SK-N-SH (cell line): ENCODE data around the gene EIF4E2. TPM values are rescaled to one million over a fixed set of nuclear protein-coding genes. Genes with fewer than 3 reads are reported as not detected.

Source experiments
- CTCF ChIA-PET: fragments of 300-600, 350-600 bp; formaldehyde crosslinking; extraction: SDS; loops from one replicate; lab custom pipeline; 2021; lab: Yijun Ruan, JAX
- POLR2A ChIA-PET: fragments of 350-600 bp; sonication (Branson Sonifier 250); formaldehyde crosslinking; extraction: SDS; loops from one replicate; lab custom pipeline; 2020; ENCODE audit warnings: antibody characterized with exemption, inconsistent platforms; lab: Yijun Ruan, JAX
- DNase-seq: peaks from one replicate; pipeline ENCODE4 v3.0.0; 2012
- H2AFZ ChIP-seq: fragments of 200-600 bp; sonication (generic); 2 replicates; pipeline ENCODE4 v1.8.1; 2016; ENCODE audit warnings: antibody characterized with exemption, mild to moderate bottlenecking, low read depth
- H3F3A ChIP-seq: fragments of 200-600 bp; sonication (generic); replicated peaks from 2 replicates; pipeline ENCODE3; 2016; ENCODE audit warnings: antibody characterized with exemption, mild to moderate bottlenecking; ENCODE audit not compliant: insufficient read depth
- H3K27ac ChIP-seq, 2 experiments: fragments of 200-500 bp in 1 of 2; fragments of 200-600 bp in 1 of 2; sonication (Bioruptor generic) in 1 of 2; sonication (generic), shearing (Covaris generic) in 1 of 2; 2 replicates each; pipeline versions ENCODE4 v1.5.1 to v1.6.1; 2014 to 2016; ENCODE audit warnings: low read depth in 2 of 2, inconsistent platforms in 1 of 2, low read length in 1 of 2, mild to moderate bottlenecking in 1 of 2, mixed read lengths in 1 of 2
- H3K27me3 ChIP-seq: fragments of 200-600 bp; sonication (generic), shearing (Covaris generic); 2 replicates; pipeline ENCODE4 v1.6.1; 2016; ENCODE audit warnings: mixed run types; ENCODE audit not compliant: insufficient read depth
- H3K36me3 ChIP-seq, 2 experiments: fragments of 200-500 bp in 1 of 2; fragments of 200-600 bp in 1 of 2; sonication (Bioruptor generic) in 1 of 2; sonication (generic) in 1 of 2; replicated peaks in 1 of 2; 2 replicates each; pipeline versions ENCODE3 to v1.5.1; 2014 to 2016; ENCODE audit warnings: low read length in 1 of 2, mild to moderate bottlenecking in 1 of 2; ENCODE audit not compliant: insufficient read depth in 2 of 2, control insufficient read depth in 1 of 2
- H3K4me1 ChIP-seq, 2 experiments: fragments of 200-500 bp in 1 of 2; fragments of 200-600 bp in 1 of 2; sonication (Bioruptor generic) in 1 of 2; sonication (generic), shearing (Covaris generic) in 1 of 2; 2 replicates each; pipeline versions ENCODE4 v1.5.1 to v1.6.1; 2014 to 2016; ENCODE audit warnings: low read depth in 1 of 2, low read length in 1 of 2, mixed run types in 1 of 2; ENCODE audit not compliant: insufficient read depth in 2 of 2, control insufficient read depth in 1 of 2
- H3K4me2 ChIP-seq: fragments of 200-600 bp; sonication (generic), shearing (Covaris generic); 2 replicates; pipeline ENCODE4 v1.6.1; 2017; ENCODE audit warnings: mixed run types
- H3K4me3 ChIP-seq, 2 experiments: fragments of 200-500 bp in 1 of 2; fragments of 200-600 bp in 1 of 2; sonication (Bioruptor generic) in 1 of 2; sonication (generic), shearing (Covaris generic) in 1 of 2; 2 replicates each; pipeline versions ENCODE4 v1.5.1 to v1.8.1; 2014 to 2016; ENCODE audit warnings: low read depth in 2 of 2, inconsistent platforms in 1 of 2, low read length in 1 of 2, mild to moderate bottlenecking in 1 of 2, mixed read lengths in 1 of 2, moderate library complexity in 1 of 2
- H3K79me2 ChIP-seq: fragments of 200-600 bp; sonication (generic); 2 replicates; pipeline ENCODE4 v1.8.1; 2017; ENCODE audit warnings: mild to moderate bottlenecking; ENCODE audit not compliant: insufficient read depth
- H3K9ac ChIP-seq: fragments of 200-600 bp; sonication (generic); 2 replicates; pipeline ENCODE4 v1.6.1; 2017; ENCODE audit warnings: mixed run types
- H3K9me2 ChIP-seq: fragments of 200-600 bp; sonication (generic); 2 replicates; pipeline ENCODE4 v1.6.1; 2017; ENCODE audit warnings: mixed run types
- H3K9me3 ChIP-seq: fragments of 200-600 bp; sonication (generic); 2 replicates; pipeline ENCODE4 v1.6.1; 2017; ENCODE audit warnings: mixed run types, mild to moderate bottlenecking, moderate library complexity
- H4K20me1 ChIP-seq: fragments of 200-600 bp; sonication (generic); 2 replicates; pipeline ENCODE4 v1.6.1; 2017; ENCODE audit warnings: mild to moderate bottlenecking, mixed run types; ENCODE audit not compliant: insufficient read depth
- ELF1 ChIP-seq: IDR thresholded peaks from 2 replicates; pipeline ENCODE4 v1.4.0; 2012
- EP300 ChIP-seq, 2 experiments: IDR thresholded peaks; 2 replicates each; pipeline versions ENCODE4 v1.4.0 to v1.6.1; 2012; ENCODE audit warnings: borderline replicate concordance in 1 of 2, low read depth in 1 of 2, low read length in 1 of 2
- IRF3 ChIP-seq: fragments of 150-350 bp; IDR thresholded peaks from 2 replicates; pipeline ENCODE4 v1.6.1; 2016; ENCODE audit warnings: mild to moderate bottlenecking, low read depth, low read length
- JUND ChIP-seq: IDR thresholded peaks from 2 replicates; pipeline ENCODE4 v1.4.0; 2012
- MXI1 ChIP-seq: IDR thresholded peaks from 2 replicates; pipeline ENCODE4 v1.6.1; 2012; ENCODE audit warnings: mild to moderate bottlenecking, low read depth, low read length, improper control_type of control experiment
- NRF1 ChIP-seq: IDR thresholded peaks from 2 replicates; pipeline ENCODE4 v1.6.1; 2012; ENCODE audit warnings: low read depth, mild to moderate bottlenecking, low read length
- POLR2AphosphoS5 ChIP-seq: IDR thresholded peaks from 2 replicates; pipeline ENCODE4 v1.6.1; 2012; ENCODE audit warnings: low read depth, low read length
- RXRA ChIP-seq: IDR thresholded peaks from 2 replicates; pipeline ENCODE4 v1.4.0; 2012; ENCODE audit warnings: low read depth, mild to moderate bottlenecking, borderline replicate concordance
- SMC3 ChIP-seq: IDR thresholded peaks from 2 replicates; pipeline ENCODE4 v1.6.1; 2012; ENCODE audit warnings: low read depth, low read length, improper control_type of control experiment
- TCF12 ChIP-seq: IDR thresholded peaks from 2 replicates; pipeline ENCODE4 v1.4.0; 2012
- USF2 ChIP-seq: fragments of 150-350 bp; IDR thresholded peaks from 2 replicates; pipeline ENCODE4 v1.6.1; 2017; ENCODE audit warnings: antibody characterized with exemption, low read length, low read depth, borderline replicate concordance
- WGBS: methylation state at CpG from one replicate; pipeline ENCODE4 v1.1.6; 2017; ENCODE audit warnings: low lambda C conversion rate; 5-methylcytosine and 5-hydroxymethylcytosine counted together
- polyA plus RNA-seq, 3 experiments: library from polyadenylated mRNA; depleted of rRNA; stranded (reverse); fragments of >200 nt; gene quantifications; 2 replicates each; pipeline ENCODE4 v1.2.3, GENCODE V29; 2012
- TF ChIP-seq, protein P1 (sequence below): fragments of 200-600 bp; sonication (generic); IDR thresholded peaks from 2 replicates; pipeline ENCODE4 v1.6.1; 2017; ENCODE audit warnings: antibody characterized with exemption, mild to moderate bottlenecking, moderate library complexity
- TF ChIP-seq, protein P2 (sequence below): IDR thresholded peaks from 2 replicates; pipeline ENCODE4 v1.6.1; 2012; ENCODE audit warnings: mild to moderate bottlenecking, low read depth, low read length, moderate library complexity
- TF ChIP-seq, protein P3 (sequence below): IDR thresholded peaks from 2 replicates; pipeline ENCODE4 v1.4.0; 2012; ENCODE audit warnings: low read depth, borderline replicate concordance

The EIF4E2 gene
- polyA plus RNA-seq, 1 of the 3 experiments (the other 2 are of a cell fraction), result 29.1 TPM

GRCh38 chr2:232573771-232574435 is 23.4 kb downstream of the EIF4E2 start:
- no peak overlapping the region for H3K9ac ChIP-seq
- H3K9me3 ChIP-seq, result no peaks in the 10 kb centered on the region
- ChIA-PET CTCF (no interaction called here), POLR2A (interaction anchor here (0.6 kb wide), 1 partner anchor 413 kb away, joined by 3 read pairs; no protein-coding TSS in a partner anchor)
- H4K20me1 ChIP-seq, result no peaks in the 10 kb centered on the region
- no peaks in the 10 kb centered on the region for H3K27me3 ChIP-seq
- H3K27ac ChIP-seq, result no peak overlapping the region
- TF ChIP-seq MXI1 (no peak), IRF3 (no peak), NRF1 (no peak), POLR2AphosphoS5 (no peak), SMC3 (no peak), EP300 (IDR thresholded peaks at IDR 0.05; ENCODE audit: borderline replicate concordance in 1 of 2, low read depth in 1 of 2, low read length in 1 of 2) (no peak), JUND (no peak), ELF1 (no peak), USF2 (no peak), TCF12 (no peak), RXRA (no peak)
- TF ChIP-seq, protein P1, sequence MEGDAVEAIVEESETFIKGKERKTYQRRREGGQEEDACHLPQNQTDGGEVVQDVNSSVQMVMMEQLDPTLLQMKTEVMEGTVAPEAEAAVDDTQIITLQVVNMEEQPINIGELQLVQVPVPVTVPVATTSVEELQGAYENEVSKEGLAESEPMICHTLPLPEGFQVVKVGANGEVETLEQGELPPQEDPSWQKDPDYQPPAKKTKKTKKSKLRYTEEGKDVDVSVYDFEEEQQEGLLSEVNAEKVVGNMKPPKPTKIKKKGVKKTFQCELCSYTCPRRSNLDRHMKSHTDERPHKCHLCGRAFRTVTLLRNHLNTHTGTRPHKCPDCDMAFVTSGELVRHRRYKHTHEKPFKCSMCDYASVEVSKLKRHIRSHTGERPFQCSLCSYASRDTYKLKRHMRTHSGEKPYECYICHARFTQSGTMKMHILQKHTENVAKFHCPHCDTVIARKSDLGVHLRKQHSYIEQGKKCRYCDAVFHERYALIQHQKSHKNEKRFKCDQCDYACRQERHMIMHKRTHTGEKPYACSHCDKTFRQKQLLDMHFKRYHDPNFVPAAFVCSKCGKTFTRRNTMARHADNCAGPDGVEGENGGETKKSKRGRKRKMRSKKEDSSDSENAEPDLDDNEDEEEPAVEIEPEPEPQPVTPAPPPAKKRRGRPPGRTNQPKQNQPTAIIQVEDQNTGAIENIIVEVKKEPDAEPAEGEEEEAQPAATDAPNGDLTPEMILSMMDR, result no peak
- TF ChIP-seq, protein P2, sequence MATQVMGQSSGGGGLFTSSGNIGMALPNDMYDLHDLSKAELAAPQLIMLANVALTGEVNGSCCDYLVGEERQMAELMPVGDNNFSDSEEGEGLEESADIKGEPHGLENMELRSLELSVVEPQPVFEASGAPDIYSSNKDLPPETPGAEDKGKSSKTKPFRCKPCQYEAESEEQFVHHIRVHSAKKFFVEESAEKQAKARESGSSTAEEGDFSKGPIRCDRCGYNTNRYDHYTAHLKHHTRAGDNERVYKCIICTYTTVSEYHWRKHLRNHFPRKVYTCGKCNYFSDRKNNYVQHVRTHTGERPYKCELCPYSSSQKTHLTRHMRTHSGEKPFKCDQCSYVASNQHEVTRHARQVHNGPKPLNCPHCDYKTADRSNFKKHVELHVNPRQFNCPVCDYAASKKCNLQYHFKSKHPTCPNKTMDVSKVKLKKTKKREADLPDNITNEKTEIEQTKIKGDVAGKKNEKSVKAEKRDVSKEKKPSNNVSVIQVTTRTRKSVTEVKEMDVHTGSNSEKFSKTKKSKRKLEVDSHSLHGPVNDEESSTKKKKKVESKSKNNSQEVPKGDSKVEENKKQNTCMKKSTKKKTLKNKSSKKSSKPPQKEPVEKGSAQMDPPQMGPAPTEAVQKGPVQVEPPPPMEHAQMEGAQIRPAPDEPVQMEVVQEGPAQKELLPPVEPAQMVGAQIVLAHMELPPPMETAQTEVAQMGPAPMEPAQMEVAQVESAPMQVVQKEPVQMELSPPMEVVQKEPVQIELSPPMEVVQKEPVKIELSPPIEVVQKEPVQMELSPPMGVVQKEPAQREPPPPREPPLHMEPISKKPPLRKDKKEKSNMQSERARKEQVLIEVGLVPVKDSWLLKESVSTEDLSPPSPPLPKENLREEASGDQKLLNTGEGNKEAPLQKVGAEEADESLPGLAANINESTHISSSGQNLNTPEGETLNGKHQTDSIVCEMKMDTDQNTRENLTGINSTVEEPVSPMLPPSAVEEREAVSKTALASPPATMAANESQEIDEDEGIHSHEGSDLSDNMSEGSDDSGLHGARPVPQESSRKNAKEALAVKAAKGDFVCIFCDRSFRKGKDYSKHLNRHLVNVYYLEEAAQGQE, result no peak
- TF ChIP-seq, protein P3, sequence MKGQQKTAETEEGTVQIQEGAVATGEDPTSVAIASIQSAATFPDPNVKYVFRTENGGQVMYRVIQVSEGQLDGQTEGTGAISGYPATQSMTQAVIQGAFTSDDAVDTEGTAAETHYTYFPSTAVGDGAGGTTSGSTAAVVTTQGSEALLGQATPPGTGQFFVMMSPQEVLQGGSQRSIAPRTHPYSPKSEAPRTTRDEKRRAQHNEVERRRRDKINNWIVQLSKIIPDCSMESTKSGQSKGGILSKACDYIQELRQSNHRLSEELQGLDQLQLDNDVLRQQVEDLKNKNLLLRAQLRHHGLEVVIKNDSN, result no peak
- 99% methylated on average over 7 of the region's 8 CpGs for WGBS
- H3F3A ChIP-seq, result no peaks in the 10 kb centered on the region
- DNase-seq, result no peak
- no peak overlapping the region for H2AFZ ChIP-seq
- H3K36me3 ChIP-seq, result peaks cover 44 to 57% of the 10 kb centered on the region in 2 experiments
- no peak overlapping the region for H3K4me3 ChIP-seq
- H3K9me2 ChIP-seq, result no peaks in the 10 kb centered on the region
- H3K4me2 ChIP-seq, result no peak overlapping the region
- no peaks in the 10 kb centered on the region for H3K79me2 ChIP-seq
- 0 out of 4 replicates have a peak, but pooled peaks cover 0 to 4% of the 10 kb centered on the region in 2 experiments for H3K4me1 ChIP-seq
